HCT116 (cell line): ENCODE measurements around the gene TCEA3.

Source experiments
- CEBPB ChIP-seq: IDR thresholded peaks from 2 replicates; pipeline ENCODE4 v1.6.1; 2012; ENCODE audit warnings: low read depth
- EZH2 ChIP-seq: fragments of 200-600 bp; sonication (generic); IDR thresholded peaks from 2 replicates; pipeline ENCODE4 v1.6.1; 2017; ENCODE audit warnings: antibody characterized with exemption, mixed run types
- POLR2A ChIP-seq: IDR thresholded peaks from 2 replicates; pipeline ENCODE4 v1.7.0; 2011; ENCODE audit warnings: borderline replicate concordance; ENCODE audit not compliant: insufficient read depth, insufficient read length; ENCODE audit errors: extremely low read depth
- POLR2AphosphoS5 ChIP-seq: IDR thresholded peaks from 2 replicates; pipeline ENCODE4 v1.6.1; 2011; ENCODE audit warnings: mild to moderate bottlenecking, low read depth, low read length, moderate library complexity
- RAD21 ChIP-seq: IDR thresholded peaks from 2 replicates; pipeline ENCODE4 v1.6.1; 2012; ENCODE audit warnings: low read depth, mild to moderate bottlenecking
- SIN3A ChIP-seq: IDR thresholded peaks from 2 replicates; pipeline ENCODE4 v1.6.1; 2012; ENCODE audit warnings: low read depth
- SRF ChIP-seq: IDR thresholded peaks from 2 replicates; pipeline ENCODE4 v1.6.1; 2012; ENCODE audit warnings: low read depth
- YY1 ChIP-seq: IDR thresholded peaks from 2 replicates; pipeline ENCODE4 v1.6.1; 2011; ENCODE audit warnings: low read length, low read depth, moderate library complexity, mild to moderate bottlenecking; ENCODE audit not compliant: insufficient replicate concordance; ENCODE audit errors: extremely low read depth
- TF ChIP-seq, protein P1 (sequence below): IDR thresholded peaks from 2 replicates; pipeline ENCODE4 v1.6.1; 2012
- TF ChIP-seq, protein P2 (sequence below), 3 experiments: fragments of 200-600 bp in 1 of 3; sonication (generic) in 1 of 3; IDR thresholded peaks in 2 of 3; conservative IDR thresholded peaks in 1 of 3; 2 replicates each; pipeline ENCODE4 v1.5.1; 2012 to 2017; ENCODE audit warnings: low read depth in 2 of 3, low read length in 2 of 3, antibody characterized with exemption in 1 of 3, borderline replicate concordance in 1 of 3, control low read depth in 1 of 3, mild to moderate bottlenecking in 1 of 3, mixed read lengths in 1 of 3, mixed run types in 1 of 3, moderate library complexity in 1 of 3; ENCODE audit not compliant: insufficient read depth in 1 of 3
- TF ChIP-seq, protein P3 (sequence below): IDR thresholded peaks from 2 replicates; pipeline ENCODE4 v1.6.1; 2012; ENCODE audit warnings: low read depth
- TF ChIP-seq, protein P4 (sequence below): IDR thresholded peaks from 2 replicates; pipeline ENCODE4 v1.6.1; 2011; ENCODE audit warnings: mild to moderate bottlenecking, low read length, moderate library complexity; ENCODE audit not compliant: insufficient replicate concordance; ENCODE audit errors: extremely low read depth

DNA sequence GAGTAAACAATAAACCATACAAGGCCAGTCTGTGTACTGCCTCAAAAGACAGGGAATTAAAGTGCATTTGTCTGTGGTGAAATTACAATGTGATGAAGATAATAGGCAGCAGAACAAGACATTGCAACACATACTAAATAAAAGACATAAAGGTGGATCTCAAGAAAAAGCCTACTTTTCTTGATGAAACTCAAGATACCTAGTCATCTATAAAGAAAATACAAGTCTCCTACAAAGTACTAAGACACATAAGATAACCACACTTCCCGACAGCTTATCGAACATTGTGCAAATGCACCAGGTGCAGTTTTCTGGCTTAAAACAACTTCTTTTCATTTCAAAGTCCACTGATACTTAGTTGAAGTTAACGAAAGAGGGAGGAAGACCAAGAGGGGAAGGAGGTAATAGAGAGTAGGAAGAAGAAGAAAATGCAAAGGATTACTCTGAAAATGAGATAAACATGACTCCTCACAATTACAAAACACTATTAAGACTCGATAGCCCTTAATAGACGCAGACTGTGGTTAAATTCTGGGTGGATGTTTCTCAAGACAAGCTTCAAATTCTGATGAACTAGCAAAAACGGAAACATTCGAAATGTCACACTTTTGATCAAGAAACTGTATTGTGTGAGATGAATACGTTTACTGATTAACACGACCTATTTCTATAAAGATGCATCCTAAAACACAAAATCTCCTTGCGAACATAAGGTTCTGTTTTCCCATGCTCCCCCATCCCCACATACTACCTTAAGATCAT, 82.4 kb downstream of the TCEA3 start:
- TF ChIP-seq, protein P1, sequence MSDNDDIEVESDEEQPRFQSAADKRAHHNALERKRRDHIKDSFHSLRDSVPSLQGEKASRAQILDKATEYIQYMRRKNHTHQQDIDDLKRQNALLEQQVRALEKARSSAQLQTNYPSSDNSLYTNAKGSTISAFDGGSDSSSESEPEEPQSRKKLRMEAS, result no peak
- TF ChIP-seq, protein P2, sequence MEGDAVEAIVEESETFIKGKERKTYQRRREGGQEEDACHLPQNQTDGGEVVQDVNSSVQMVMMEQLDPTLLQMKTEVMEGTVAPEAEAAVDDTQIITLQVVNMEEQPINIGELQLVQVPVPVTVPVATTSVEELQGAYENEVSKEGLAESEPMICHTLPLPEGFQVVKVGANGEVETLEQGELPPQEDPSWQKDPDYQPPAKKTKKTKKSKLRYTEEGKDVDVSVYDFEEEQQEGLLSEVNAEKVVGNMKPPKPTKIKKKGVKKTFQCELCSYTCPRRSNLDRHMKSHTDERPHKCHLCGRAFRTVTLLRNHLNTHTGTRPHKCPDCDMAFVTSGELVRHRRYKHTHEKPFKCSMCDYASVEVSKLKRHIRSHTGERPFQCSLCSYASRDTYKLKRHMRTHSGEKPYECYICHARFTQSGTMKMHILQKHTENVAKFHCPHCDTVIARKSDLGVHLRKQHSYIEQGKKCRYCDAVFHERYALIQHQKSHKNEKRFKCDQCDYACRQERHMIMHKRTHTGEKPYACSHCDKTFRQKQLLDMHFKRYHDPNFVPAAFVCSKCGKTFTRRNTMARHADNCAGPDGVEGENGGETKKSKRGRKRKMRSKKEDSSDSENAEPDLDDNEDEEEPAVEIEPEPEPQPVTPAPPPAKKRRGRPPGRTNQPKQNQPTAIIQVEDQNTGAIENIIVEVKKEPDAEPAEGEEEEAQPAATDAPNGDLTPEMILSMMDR (IDR thresholded peaks at IDR 0.05 in 2 of 3, conservative IDR thresholded peaks at IDR 0.05 in 1 of 3; ENCODE audit: borderline replicate concordance in 1 of 3, insufficient read depth in 1 of 3, low read depth in 2 of 3, low read length in 2 of 3), result no peak
- TF ChIP-seq RAD21 (no peak), YY1 (no peak), CEBPB (no peak), SRF (no peak), SIN3A (no peak), POLR2AphosphoS5 (no peak), POLR2A (no peak), EZH2 (no peak)
- TF ChIP-seq, protein P3, sequence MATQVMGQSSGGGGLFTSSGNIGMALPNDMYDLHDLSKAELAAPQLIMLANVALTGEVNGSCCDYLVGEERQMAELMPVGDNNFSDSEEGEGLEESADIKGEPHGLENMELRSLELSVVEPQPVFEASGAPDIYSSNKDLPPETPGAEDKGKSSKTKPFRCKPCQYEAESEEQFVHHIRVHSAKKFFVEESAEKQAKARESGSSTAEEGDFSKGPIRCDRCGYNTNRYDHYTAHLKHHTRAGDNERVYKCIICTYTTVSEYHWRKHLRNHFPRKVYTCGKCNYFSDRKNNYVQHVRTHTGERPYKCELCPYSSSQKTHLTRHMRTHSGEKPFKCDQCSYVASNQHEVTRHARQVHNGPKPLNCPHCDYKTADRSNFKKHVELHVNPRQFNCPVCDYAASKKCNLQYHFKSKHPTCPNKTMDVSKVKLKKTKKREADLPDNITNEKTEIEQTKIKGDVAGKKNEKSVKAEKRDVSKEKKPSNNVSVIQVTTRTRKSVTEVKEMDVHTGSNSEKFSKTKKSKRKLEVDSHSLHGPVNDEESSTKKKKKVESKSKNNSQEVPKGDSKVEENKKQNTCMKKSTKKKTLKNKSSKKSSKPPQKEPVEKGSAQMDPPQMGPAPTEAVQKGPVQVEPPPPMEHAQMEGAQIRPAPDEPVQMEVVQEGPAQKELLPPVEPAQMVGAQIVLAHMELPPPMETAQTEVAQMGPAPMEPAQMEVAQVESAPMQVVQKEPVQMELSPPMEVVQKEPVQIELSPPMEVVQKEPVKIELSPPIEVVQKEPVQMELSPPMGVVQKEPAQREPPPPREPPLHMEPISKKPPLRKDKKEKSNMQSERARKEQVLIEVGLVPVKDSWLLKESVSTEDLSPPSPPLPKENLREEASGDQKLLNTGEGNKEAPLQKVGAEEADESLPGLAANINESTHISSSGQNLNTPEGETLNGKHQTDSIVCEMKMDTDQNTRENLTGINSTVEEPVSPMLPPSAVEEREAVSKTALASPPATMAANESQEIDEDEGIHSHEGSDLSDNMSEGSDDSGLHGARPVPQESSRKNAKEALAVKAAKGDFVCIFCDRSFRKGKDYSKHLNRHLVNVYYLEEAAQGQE, result no peak
- TF ChIP-seq, protein P4, sequence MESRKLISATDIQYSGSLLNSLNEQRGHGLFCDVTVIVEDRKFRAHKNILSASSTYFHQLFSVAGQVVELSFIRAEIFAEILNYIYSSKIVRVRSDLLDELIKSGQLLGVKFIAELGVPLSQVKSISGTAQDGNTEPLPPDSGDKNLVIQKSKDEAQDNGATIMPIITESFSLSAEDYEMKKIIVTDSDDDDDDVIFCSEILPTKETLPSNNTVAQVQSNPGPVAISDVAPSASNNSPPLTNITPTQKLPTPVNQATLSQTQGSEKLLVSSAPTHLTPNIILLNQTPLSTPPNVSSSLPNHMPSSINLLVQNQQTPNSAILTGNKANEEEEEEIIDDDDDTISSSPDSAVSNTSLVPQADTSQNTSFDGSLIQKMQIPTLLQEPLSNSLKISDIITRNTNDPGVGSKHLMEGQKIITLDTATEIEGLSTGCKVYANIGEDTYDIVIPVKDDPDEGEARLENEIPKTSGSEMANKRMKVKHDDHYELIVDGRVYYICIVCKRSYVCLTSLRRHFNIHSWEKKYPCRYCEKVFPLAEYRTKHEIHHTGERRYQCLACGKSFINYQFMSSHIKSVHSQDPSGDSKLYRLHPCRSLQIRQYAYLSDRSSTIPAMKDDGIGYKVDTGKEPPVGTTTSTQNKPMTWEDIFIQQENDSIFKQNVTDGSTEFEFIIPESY, result no peak
